ENCODE measurements around the gene DNAJC15.

DNAJC15 gene

GRCh38 chr13:43153436-43154090, 130.2 kb downstream of the DNAJC15 start:
- no peak for DNase-seq (ENCODE audit: low read depth in 3 of 3, low spot score in 1 of 3)

- no peak for DNase-seq (ENCODE audit: low read depth in 3 of 3, low spot score in 1 of 3)
Measured at GRCh38 chr13:43154156-43154651, 130.8 kb downstream of the DNAJC15 start.

GRCh38 chr13:43154839-43155238, 131.5 kb downstream of the DNAJC15 start:
- DNase-seq (ENCODE audit: low read depth in 3 of 3, low spot score in 1 of 3): no peak

- no peak for DNase-seq (ENCODE audit: low read depth in 3 of 3, low spot score in 1 of 3)
Measured at GRCh38 chr13:43156916-43157315, 133.5 kb downstream of the DNAJC15 start.

GRCh38 chr13:43157796-43158195, 134.4 kb downstream of the DNAJC15 start:
- no peak for DNase-seq (ENCODE audit: low read depth in 3 of 3, low spot score in 1 of 3)

- no peak for DNase-seq (ENCODE audit: low read depth in 3 of 3, low spot score in 1 of 3)
Measured at GRCh38 chr13:43158516-43158915, 135.1 kb downstream of the DNAJC15 start.

- no peak for DNase-seq (ENCODE audit: low read depth in 3 of 3, low spot score in 1 of 3)
Measured at GRCh38 chr13:43159026-43159461, 135.7 kb downstream of the DNAJC15 start.

All from stimulated activated CD4-positive, alpha-beta T cell treated with anti-CD3 and anti-CD28 coated beads, TNF-alpha, amount 100 ng/mL, for 1 hour (primary cell).